Chondrocyte (in vitro differentiated cells): ENCODE data around the gene ALG8. TPM values are rescaled to one million over a fixed set of nuclear protein-coding genes. Genes with fewer than 3 reads are reported as not detected.

Source experiments
- DNase-seq: peaks from one replicate; pipeline ENCODE4 v3.0.0; 2021; ENCODE audit warnings: mixed read lengths, low spot score
- H3K27ac Mint-ChIP-seq: one replicate; pipeline ENCODE4 v1.8.0; 2021; ENCODE audit warnings: mild to moderate bottlenecking, moderate library complexity, mixed read lengths; ENCODE audit not compliant: unreplicated experiment
- H3K27me3 Mint-ChIP-seq: 2 replicates; pipeline ENCODE4 v1.8.0; 2021; ENCODE audit warnings: low read depth, mixed read lengths
- H3K36me3 Mint-ChIP-seq: 2 replicates; pipeline ENCODE4 v1.8.0; 2021; ENCODE audit warnings: low read depth, mixed read lengths
- H3K4me1 Mint-ChIP-seq: 2 replicates; pipeline ENCODE4 v1.8.0; 2021; ENCODE audit warnings: low read depth, mild to moderate bottlenecking, mixed read lengths
- H3K4me3 Mint-ChIP-seq: one replicate; pipeline ENCODE4 v1.8.0; 2021; ENCODE audit warnings: mild to moderate bottlenecking, moderate library complexity, mixed read lengths; ENCODE audit not compliant: unreplicated experiment
- H3K9me3 Mint-ChIP-seq: 2 replicates; pipeline ENCODE4 v1.8.0; 2021; ENCODE audit warnings: low read depth, mixed read lengths
- CTCF ChIP-seq: fragments of 200-600 bp; sonication (generic); IDR thresholded peaks from 2 replicates; pipeline ENCODE4 v1.5.0; 2021; ENCODE audit warnings: antibody characterized with exemption, mild to moderate bottlenecking, moderate library complexity
- total RNA-seq: library from RNA; stranded (reverse); gene quantifications from 3 replicates; pipeline ENCODE4 v1.2.1, GENCODE V29; 2021

Gene ALG8
- total RNA-seq, 1 donor from 2014 or later = 30.1 TPM

- Mint-ChIP-seq H3K4me3 (no peak overlapping the region), H3K27me3 (no peaks in the 10 kb centered on the region), H3K27ac (no peak overlapping the region), H3K4me1 (peaks cover 5% of the 10 kb centered on the region), H3K9me3 (no peaks in the 10 kb centered on the region), H3K36me3 (peaks cover 14% of the 10 kb centered on the region)
- no peak for TF ChIP-seq CTCF
- DNase-seq = no peak
Observed at GRCh38 chr11:78066471-78066870, 73.0 kb downstream of the ALG8 start.

- Mint-ChIP-seq H3K27ac (no peak overlapping the region), H3K27me3 (no peaks in the 10 kb centered on the region), H3K4me1 (peaks cover 12% of the 10 kb centered on the region), H3K9me3 (no peaks in the 10 kb centered on the region), H3K36me3 (peaks cover 11% of the 10 kb centered on the region), H3K4me3 (no peak overlapping the region)
- no peak for DNase-seq
- no peak for TF ChIP-seq CTCF
Observed at GRCh38 chr11:78065203-78065602, 74.2 kb downstream of the ALG8 start.

GRCh38 chr11:78063440-78064181, 75.8 kb downstream of the ALG8 start, which contains the start of gene THRSP:
THRSP (plus strand) TSS chr11:78063861; CDS start chr11:78063882, 21 bp downstream.
- Mint-ChIP-seq H3K9me3 (no peaks in the 10 kb centered on the region), H3K27me3 (no peaks in the 10 kb centered on the region)
- no peak for TF ChIP-seq CTCF

GRCh38 chr11:78062671-78063070, 76.8 kb downstream of the ALG8 start:
- no peak overlapping the region for H3K27ac Mint-ChIP-seq
- no peak for DNase-seq
- H3K4me1 Mint-ChIP-seq = peaks cover 12% of the 10 kb centered on the region
- no peaks in the 10 kb centered on the region for H3K9me3 Mint-ChIP-seq
- no peak for TF ChIP-seq CTCF
- H3K36me3 Mint-ChIP-seq = peaks cover 4% of the 10 kb centered on the region
- no peaks in the 10 kb centered on the region for H3K27me3 Mint-ChIP-seq
- H3K4me3 Mint-ChIP-seq = no peak overlapping the region

More at GRCh38 chr11:78063440-78064181, 75.8 kb downstream of the ALG8 start, which contains the start of gene THRSP:
- no peak within 1 kb of the TSS for H3K4me3 Mint-ChIP-seq
- peak within 1 kb of the TSS; percentile 14 for H3K27ac Mint-ChIP-seq
- H3K36me3 Mint-ChIP-seq = peaks cover 7% of the 10 kb centered on the region
- peaks cover 12% of the 10 kb centered on the region for H3K4me1 Mint-ChIP-seq
- no peak for DNase-seq

GRCh38 chr11:78061921-78062311, 77.5 kb downstream of the ALG8 start:
- peak overlapping the region; percentile 83 for H3K27ac Mint-ChIP-seq
- DNase-seq = no peak
- no peaks in the 10 kb centered on the region for H3K36me3 Mint-ChIP-seq
- H3K9me3 Mint-ChIP-seq = no peaks in the 10 kb centered on the region
- peaks cover 12% of the 10 kb centered on the region for H3K4me1 Mint-ChIP-seq
- no peak overlapping the region for H3K4me3 Mint-ChIP-seq
- no peak for TF ChIP-seq CTCF
- no peaks in the 10 kb centered on the region for H3K27me3 Mint-ChIP-seq
